Mammary epithelial cell (primary cell): Measurements from ENCODE around the gene POTEI.
"Not testable (repeated sequence)": the region's sequence is repeated elsewhere in the genome, so short reads cannot be mapped to it uniquely, and the experiment has no call there.

ENCODE experiments used
- EZH2 ChIP-seq: IDR thresholded peaks from 2 replicates; pipeline ENCODE4 v1.6.1; 2012; ENCODE audit warnings: low read length, inconsistent platforms, borderline replicate concordance
- TF ChIP-seq, protein P1 (sequence below), 2 donors: IDR thresholded peaks in 1 of 2; conservative IDR thresholded peaks in 1 of 2; 2 replicates each; pipeline ENCODE4 v1.5.1; 2011 to 2012; ENCODE audit warnings: inconsistent platforms in 2 of 2, low read length in 2 of 2, mild to moderate bottlenecking in 2 of 2, control low read depth in 1 of 2, low read depth in 1 of 2; ENCODE audit not compliant: insufficient read depth in 1 of 2; ENCODE audit errors: extremely low read depth in 1 of 2

- TF ChIP-seq, protein P1, sequence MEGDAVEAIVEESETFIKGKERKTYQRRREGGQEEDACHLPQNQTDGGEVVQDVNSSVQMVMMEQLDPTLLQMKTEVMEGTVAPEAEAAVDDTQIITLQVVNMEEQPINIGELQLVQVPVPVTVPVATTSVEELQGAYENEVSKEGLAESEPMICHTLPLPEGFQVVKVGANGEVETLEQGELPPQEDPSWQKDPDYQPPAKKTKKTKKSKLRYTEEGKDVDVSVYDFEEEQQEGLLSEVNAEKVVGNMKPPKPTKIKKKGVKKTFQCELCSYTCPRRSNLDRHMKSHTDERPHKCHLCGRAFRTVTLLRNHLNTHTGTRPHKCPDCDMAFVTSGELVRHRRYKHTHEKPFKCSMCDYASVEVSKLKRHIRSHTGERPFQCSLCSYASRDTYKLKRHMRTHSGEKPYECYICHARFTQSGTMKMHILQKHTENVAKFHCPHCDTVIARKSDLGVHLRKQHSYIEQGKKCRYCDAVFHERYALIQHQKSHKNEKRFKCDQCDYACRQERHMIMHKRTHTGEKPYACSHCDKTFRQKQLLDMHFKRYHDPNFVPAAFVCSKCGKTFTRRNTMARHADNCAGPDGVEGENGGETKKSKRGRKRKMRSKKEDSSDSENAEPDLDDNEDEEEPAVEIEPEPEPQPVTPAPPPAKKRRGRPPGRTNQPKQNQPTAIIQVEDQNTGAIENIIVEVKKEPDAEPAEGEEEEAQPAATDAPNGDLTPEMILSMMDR (conservative IDR thresholded peaks at IDR 0.05 in 1 of 2, IDR thresholded peaks at IDR 0.05 in 1 of 2; ENCODE audit: extremely low read depth in 1 of 2, insufficient read depth in 1 of 2, low read depth in 1 of 2, low read length in 2 of 2) = not testable (repeated sequence)
- TF ChIP-seq EZH2 = not testable (repeated sequence)
These were observed 54.4 kb downstream of the POTEI start for GRCh38 chr2:130454712-130455083.
